H1 (cell line): ENCODE data around the gene AMER2. TPM values are rescaled to one million over a fixed set of nuclear protein-coding genes. Genes with fewer than 3 reads are reported as not detected.
A peak's percentile ranks its signal among the peaks of the same experiment; 100 is the strongest.

ENCODE experiments used
- CTCF ChIA-PET: fragments of 300-600 bp; sonication (Branson Sonifier 250); formaldehyde crosslinking; loops from one replicate; lab custom pipeline; 2021; ENCODE audit not compliant: partially characterized antibody; lab: Charles Lee
- POLR2A ChIA-PET: fragments of 300-600 bp; sonication (Branson Sonifier 250); formaldehyde crosslinking; loops from one replicate; lab custom pipeline; 2021; ENCODE audit warnings: inconsistent platforms; ENCODE audit not compliant: partially characterized antibody; lab: Charles Lee
- DNase-seq, 2 experiments: peaks; one replicate each; pipeline versions ENCODE4 v3.0.0 to v3.0.0-alpha.2; 2010 to 2022; ENCODE audit warnings: low spot score in 2 of 2, low read depth in 1 of 2, mixed read lengths in 1 of 2
- FAIRE-seq: peaks from 2 replicates; lab custom pipeline; 2011; peaks lifted over from hg19 to GRCh38; lab: Jason Lieb, UNC
- H2AFZ ChIP-seq: 2 replicates; pipeline ENCODE4 v1.8.1; 2012; ENCODE audit warnings: low read length, inconsistent platforms
- H2AK5ac ChIP-seq: 2 replicates; pipeline ENCODE4 v1.6.1; 2013; ENCODE audit warnings: low read depth, low read length
- H2BK120ac ChIP-seq: replicated peaks from 2 replicates; pipeline ENCODE3; 2013; ENCODE audit warnings: low read depth, low read length, inconsistent platforms
- H2BK12ac ChIP-seq: 2 replicates; pipeline ENCODE4 v1.6.1; 2013; ENCODE audit warnings: low read depth, low read length
- H2BK15ac ChIP-seq: 2 replicates; pipeline ENCODE4 v1.6.1; 2013; ENCODE audit warnings: low read length
- H2BK20ac ChIP-seq: 2 replicates; pipeline ENCODE4 v1.6.1; 2013; ENCODE audit warnings: low read length
- H2BK5ac ChIP-seq: 2 replicates; pipeline ENCODE4 v1.6.1; 2013; ENCODE audit warnings: low read depth, low read length
- H3K14ac ChIP-seq: 2 replicates; pipeline ENCODE4 v1.6.1; 2013; ENCODE audit warnings: inconsistent platforms; ENCODE audit not compliant: insufficient read length
- H3K18ac ChIP-seq: 2 replicates; pipeline ENCODE4 v1.6.1; 2013; ENCODE audit warnings: low read length; ENCODE audit errors: extremely low read depth
- H3K23ac ChIP-seq: 2 replicates; pipeline ENCODE4 v1.6.1; 2013; ENCODE audit warnings: inconsistent platforms; ENCODE audit not compliant: insufficient read length
- H3K23me2 ChIP-seq: 2 replicates; pipeline ENCODE4 v1.6.1; 2013; ENCODE audit warnings: low read depth, low read length
- H3K27ac ChIP-seq: 2 replicates; pipeline ENCODE4 v1.6.1; 2011; ENCODE audit warnings: low read depth, low read length, inconsistent platforms
- H3K27me3 ChIP-seq, 4 experiments: replicated peaks in 1 of 4; 1 replicate in 1 of 4; 2 replicates in 3 of 4; pipeline versions ENCODE4 v1.6.1 to v1.8.1; 2011 to 2013; ENCODE audit warnings: low read length in 3 of 4, mild to moderate bottlenecking in 3 of 4, inconsistent platforms in 2 of 4, mixed read lengths in 2 of 4, moderate library complexity in 1 of 4; ENCODE audit not compliant: control insufficient read depth in 3 of 4, insufficient read depth in 3 of 4; ENCODE audit errors: extremely low read depth in 1 of 4
- H3K36me3 ChIP-seq, 4 experiments: 2 replicates each; pipeline versions ENCODE4 v1.6.1 to v1.8.1; 2011 to 2013; ENCODE audit warnings: mild to moderate bottlenecking in 4 of 4, low read length in 3 of 4, moderate library complexity in 2 of 4, control low read depth in 1 of 4, inconsistent platforms in 1 of 4; ENCODE audit not compliant: insufficient read depth in 4 of 4, control insufficient read depth in 2 of 4
- H3K4ac ChIP-seq: replicated peaks from 2 replicates; pipeline ENCODE3; 2013; ENCODE audit warnings: low read length, low read depth, mixed read lengths, inconsistent platforms; ENCODE audit not compliant: insufficient read length
- H3K4me1 ChIP-seq, 4 experiments: replicated peaks in 1 of 4; 1 replicate in 1 of 4; 2 replicates in 3 of 4; pipeline versions ENCODE4 v1.6.1 to v1.8.1; 2011 to 2013; ENCODE audit warnings: low read length in 3 of 4, inconsistent platforms in 2 of 4, mixed read lengths in 1 of 4; ENCODE audit not compliant: insufficient read depth in 4 of 4, control insufficient read depth in 3 of 4
- H3K4me2 ChIP-seq, 2 experiments: 2 replicates each; pipeline versions ENCODE4 v1.6.1 to v1.8.1; 2011 to 2013; ENCODE audit warnings: low read depth in 2 of 2, low read length in 2 of 2, control low read depth in 1 of 2, inconsistent platforms in 1 of 2, mild to moderate bottlenecking in 1 of 2; ENCODE audit not compliant: insufficient read depth in 1 of 2
- H3K4me3 ChIP-seq, 4 experiments: fragments of 200-600, 300-600 bp in 1 of 4; sonication (generic), shearing (Covaris generic), sonication (Bioruptor Twin) in 1 of 4; 2 replicates each; pipeline versions ENCODE4 v1.5.1 to v1.8.1; 2011 to 2016; ENCODE audit warnings: low read length in 4 of 4, low read depth in 3 of 4, control low read depth in 2 of 4, inconsistent platforms in 2 of 4, mild to moderate bottlenecking in 2 of 4, mixed read lengths in 1 of 4, moderate library complexity in 1 of 4; ENCODE audit not compliant: insufficient read depth in 2 of 4; ENCODE audit errors: extremely low read depth in 1 of 4
- H3K56ac ChIP-seq: replicated peaks from 2 replicates; pipeline ENCODE3; 2013; ENCODE audit warnings: low read depth, mild to moderate bottlenecking, mixed read lengths, low read length, inconsistent platforms; ENCODE audit not compliant: insufficient read length
- H3K79me1 ChIP-seq: 2 replicates; pipeline ENCODE4 v1.6.1; 2013; ENCODE audit warnings: low read depth, low read length, control low read depth
- H3K79me2 ChIP-seq, 2 experiments: 2 replicates each; pipeline versions ENCODE4 v1.6.1 to v1.8.1; 2012 to 2013; ENCODE audit warnings: low read length in 2 of 2, mild to moderate bottlenecking in 2 of 2, inconsistent platforms in 1 of 2; ENCODE audit not compliant: insufficient read depth in 2 of 2, control insufficient read depth in 1 of 2
- H3K9ac ChIP-seq, 4 experiments: replicated peaks in 1 of 4; 1 replicate in 1 of 4; 2 replicates in 3 of 4; pipeline versions ENCODE4 v1.6.1 to v1.8.1; 2011 to 2013; ENCODE audit warnings: low read depth in 3 of 4, low read length in 3 of 4, control low read depth in 2 of 4, mild to moderate bottlenecking in 2 of 4, moderate library complexity in 2 of 4, inconsistent platforms in 1 of 4; ENCODE audit errors: extremely low read depth in 1 of 4
- H3K9me3 ChIP-seq, 2 experiments: 2 replicates each; pipeline versions ENCODE4 v1.6.1 to v1.8.1; 2012 to 2013; ENCODE audit warnings: mild to moderate bottlenecking in 2 of 2, moderate library complexity in 2 of 2, control low read depth in 1 of 2, inconsistent platforms in 1 of 2, low read depth in 1 of 2, low read length in 1 of 2, mixed read lengths in 1 of 2; ENCODE audit not compliant: insufficient read depth in 2 of 2
- H4K20me1 ChIP-seq, 2 experiments: replicated peaks in 1 of 2; 2 replicates each; pipeline versions ENCODE3 to v1.8.1; 2011 to 2013; ENCODE audit warnings: inconsistent platforms in 2 of 2, low read length in 2 of 2, mild to moderate bottlenecking in 1 of 2; ENCODE audit not compliant: insufficient read depth in 2 of 2, control insufficient read depth in 1 of 2
- H4K5ac ChIP-seq: 2 replicates; pipeline ENCODE4 v1.6.1; 2013; ENCODE audit warnings: low read length, low read depth, mixed read lengths, inconsistent platforms; ENCODE audit not compliant: insufficient read length
- H4K8ac ChIP-seq: 2 replicates; pipeline ENCODE4 v1.8.0; 2013; ENCODE audit warnings: mild to moderate bottlenecking, moderate library complexity, low read length, inconsistent platforms; ENCODE audit not compliant: insufficient read depth; ENCODE audit errors: extremely low read depth
- H4K91ac ChIP-seq: replicated peaks from 2 replicates; pipeline ENCODE3; 2013; ENCODE audit warnings: low read length, mixed read lengths, inconsistent platforms; ENCODE audit not compliant: insufficient read length
- EP300 ChIP-seq, 2 experiments: IDR thresholded peaks; 1 replicate in 1 of 2; 2 replicates in 1 of 2; pipeline ENCODE4 v1.6.1; 2011 to 2012; ENCODE audit warnings: low read depth in 2 of 2, low read length in 2 of 2, mild to moderate bottlenecking in 2 of 2, borderline replicate concordance in 1 of 2, inconsistent platforms in 1 of 2, moderate library complexity in 1 of 2
- TAF7 ChIP-seq: optimal IDR thresholded peaks from 2 replicates; pipeline ENCODE3; 2011; ENCODE audit warnings: low read depth, mild to moderate bottlenecking, inconsistent platforms, low read length, moderate library complexity, borderline replicate concordance
- WGBS, 2 experiments: shearing (Covaris generic) in 1 of 2; methylation state at CpG; one replicate each; pipeline versions ENCODE4 v1.1.6 to v1.1.7; 2013 to 2015; ENCODE audit warnings: low lambda C conversion rate in 2 of 2, mixed read lengths in 2 of 2, inconsistent platforms in 1 of 2, low coverage in 1 of 2, missing lambda C conversion rate in 1 of 2; ENCODE audit not compliant: insufficient replicate concordance in 2 of 2, insufficient coverage in 1 of 2, insufficient read length in 1 of 2; ENCODE audit errors: extremely low coverage in 1 of 2, missing lambda C conversion rate in 1 of 2; 5-methylcytosine and 5-hydroxymethylcytosine counted together
- polyA plus RNA-seq, 7 experiments: library from polyadenylated mRNA; depleted of rRNA in 3 of 7; stranded (reverse) in 5 of 7; unstranded in 2 of 7; fragments of >200 nt in 5 of 7; fragments of 200-250 nt in 2 of 7; gene quantifications; 1 replicate in 5 of 7; 2 replicates in 1 of 7; 4 replicates in 1 of 7; pipeline versions ENCODE4 v1.2.1 to v1.2.3, GENCODE V29; 2011 to 2013; ENCODE audit warnings: missing spikeins in 2 of 7, mixed read lengths in 2 of 7
- total RNA-seq: library from RNA; stranded (reverse); fragmentation: NEBNext Ultra II Directional; extraction: Animal tissue kit (Norgen Biotek cat#: 25700); gene quantifications from 2 replicates; pipeline ENCODE4 v1.2.1, GENCODE V29; 2021

Gene AMER2
- total and polyA plus RNA-seq, 2 of the 8 experiments (the other 6 are each of a cell fraction or from before 2014, with no cell fraction given): 0.14 to 0.50 TPM

- no peak overlapping the region for H2BK5ac ChIP-seq
- no peak overlapping the region for H3K4me2 ChIP-seq
- FAIRE-seq (no peak), DNase-seq (peak in 1 of 2 experiments; percentile 20)
- no peak overlapping the region for H3K4me3 ChIP-seq
- no peak overlapping the region for H2AK5ac ChIP-seq
- TF ChIP-seq TAF7: no peak
- TF ChIP-seq EP300 (IDR thresholded peaks at IDR 0.05; ENCODE audit: borderline replicate concordance in 1 of 2, low read depth in 2 of 2, low read length in 2 of 2): no peak
- H4K91ac ChIP-seq: no peak overlapping the region
- H3K23ac ChIP-seq: no peak overlapping the region
- H4K8ac ChIP-seq: no peak overlapping the region
- no peak overlapping the region for H4K5ac ChIP-seq
- 90% methylated on average over 5 of the region's 5 CpGs; no CpG with 5 or more reads in 1 of the 2 experiments for whole genome bisulfite sequencing, 2 experiments
- H3K4me1 ChIP-seq: peaks cover 0 to 6% (median 4%) of the 10 kb centered on the region in 4 experiments; a peak in 2 of 7 replicates
- H2BK20ac ChIP-seq: no peak overlapping the region
- no peaks in the 10 kb centered on the region for H3K79me1 ChIP-seq
- no peak overlapping the region for H2BK120ac ChIP-seq
- POLR2A ChIA-PET: interaction anchor here (1.2 kb wide), 1 partner anchor 12 kb away, joined by 3 read pairs; no protein-coding TSS in a partner anchor
- H3K9me3 ChIP-seq: no peaks in the 10 kb centered on the region
- no peak overlapping the region for H3K9ac ChIP-seq
- 0 out of 2 replicates have a peak overlapping the region, but pooled peaks have one; percentile 26 for H2AFZ ChIP-seq
- no peak overlapping the region for H2BK15ac ChIP-seq
- H2BK12ac ChIP-seq: no peak overlapping the region; the same call in 1 of the 2 replicates
- no peak overlapping the region for H3K14ac ChIP-seq
- H3K56ac ChIP-seq: no peak overlapping the region
- H4K20me1 ChIP-seq: no peaks in the 10 kb centered on the region
- no peak overlapping the region for H3K18ac ChIP-seq
- H3K27me3 ChIP-seq: no peaks in the 10 kb centered on the region
- CTCF ChIA-PET: interaction anchor here (0.6 to 2.5 kb wide), 7 partner anchors 11 to 213 kb away, joined by 3 to 7 read pairs (median 3); no protein-coding TSS in a partner anchor
- H3K23me2 ChIP-seq: no peaks in the 10 kb centered on the region; the same call in 1 of the 2 replicates
- no peak overlapping the region for H3K27ac ChIP-seq
- no peak overlapping the region for H3K4ac ChIP-seq
- H3K36me3 ChIP-seq: no peaks in the 10 kb centered on the region
- H3K79me2 ChIP-seq: no peaks in the 10 kb centered on the region
These were observed 45.9 kb upstream of the AMER2 start for GRCh38 chr13:25218019-25218418.
